ENCODE results near the gene CRYGB.

Gene CRYGB

DNA sequence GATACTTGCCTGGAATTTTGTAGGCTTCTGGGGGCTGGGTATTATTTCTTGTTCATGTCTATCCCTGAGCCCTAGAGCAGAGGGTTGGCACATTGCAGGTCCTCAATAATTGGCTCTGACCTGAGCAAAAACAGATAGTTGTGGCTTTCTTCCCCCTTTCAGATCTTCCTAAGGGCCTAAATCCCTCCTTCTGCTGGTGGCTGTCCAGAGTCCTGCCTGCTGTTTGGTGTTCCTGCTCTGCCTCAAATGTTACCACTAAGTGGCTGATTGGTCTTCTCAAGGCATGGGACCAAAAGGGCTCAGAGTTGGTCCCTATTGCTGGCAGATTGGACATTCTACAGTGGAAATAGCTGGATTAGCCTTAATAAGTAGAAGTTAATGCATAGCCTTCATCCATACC, 1.1 kb upstream of the CRYGB start:
- Histone ChIP-seq H4K20me1 (ENCODE audit: insufficient read depth, low read length) (no peaks in the 10 kb centered on the region), H3K36me3 (replicated peaks; ENCODE audit: insufficient read depth, low read length) (no peaks in the 10 kb centered on the region), H3K27ac (ENCODE audit: low read length) (no peak overlapping the region), H2AFZ (ENCODE audit: low read length) (no peak overlapping the region), H3K27me3 (replicated peaks; ENCODE audit: insufficient read depth, low read length) (no peaks in the 10 kb centered on the region), H3K9me2 (replicated peaks; ENCODE audit: insufficient read depth, low read length) (no peaks in the 10 kb centered on the region), H3K79me2 (ENCODE audit: low read length) (no peaks in the 10 kb centered on the region), H3K4me1 (ENCODE audit: low read length) (no peaks in the 10 kb centered on the region), H3F3A (ENCODE audit: insufficient read depth, low read length) (no peaks in the 10 kb centered on the region), H3K9ac (ENCODE audit: low read length) (no peak overlapping the region), H3K4me3 (ENCODE audit: low read length) (no peak overlapping the region), H3K4me2 (ENCODE audit: low read depth, low read length) (no peak overlapping the region), H3K9me3 (replicated peaks; ENCODE audit: insufficient read depth, low read length) (no peaks in the 10 kb centered on the region)
- DNase-seq, result no peak
- TF ChIP-seq EZH2phosphoT487 (IDR thresholded peaks at IDR 0.05; ENCODE audit: low read length), result no peak

DNA sequence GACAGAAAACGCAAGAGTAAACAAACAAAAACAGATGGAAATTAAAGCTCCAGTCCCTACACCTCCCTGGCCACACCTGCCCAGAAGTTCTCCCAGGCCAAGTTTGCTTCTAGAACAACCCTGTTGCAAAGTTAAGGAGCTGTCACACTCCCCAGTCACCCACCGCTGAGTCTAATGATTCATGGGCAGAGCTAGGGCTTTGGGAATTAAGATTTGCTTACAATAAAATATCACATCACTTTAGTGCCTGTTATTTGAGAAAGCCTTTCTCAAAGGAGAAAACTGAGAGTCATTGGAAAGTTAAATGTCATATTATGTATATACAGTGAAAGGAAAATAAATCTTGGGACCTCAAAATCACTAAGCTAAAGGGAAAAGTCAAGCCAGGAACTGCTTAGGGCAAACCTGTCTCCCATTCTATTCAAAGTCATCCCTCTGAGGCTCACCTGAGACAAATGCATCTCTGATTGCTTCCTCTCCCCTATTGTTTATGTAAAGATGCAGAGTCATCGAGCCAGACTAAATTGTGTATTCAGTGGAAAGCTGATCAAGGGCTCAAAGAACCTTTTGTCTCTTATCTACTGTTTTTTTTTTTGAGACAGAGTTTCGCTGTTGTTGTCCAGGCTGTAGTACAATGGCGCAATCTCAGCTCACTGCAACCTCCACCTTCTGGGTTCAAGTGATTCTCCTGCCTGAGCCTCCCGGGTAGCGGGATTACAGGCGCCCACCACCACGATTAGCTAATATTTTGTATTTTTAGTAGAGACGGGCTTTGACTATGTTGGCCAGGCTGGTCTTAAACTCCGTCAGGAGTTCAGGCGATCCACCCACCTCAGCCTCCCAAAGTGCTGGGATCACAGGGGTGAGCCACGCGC, 2.8 kb downstream of the CRYGB start:
- no peaks in the 10 kb centered on the region for H4K20me1 ChIP-seq (ENCODE audit: insufficient read depth, low read length)
- no peak for DNase-seq
- H2AFZ ChIP-seq (ENCODE audit: low read length), result no peak overlapping the region
- H3K9me2 ChIP-seq (replicated peaks; ENCODE audit: insufficient read depth, low read length), result no peaks in the 10 kb centered on the region
- H3K27ac ChIP-seq (ENCODE audit: low read length), result no peak overlapping the region
- TF ChIP-seq EZH2phosphoT487 (IDR thresholded peaks at IDR 0.05; ENCODE audit: low read length), result no peak
- TF ChIP-seq EZH2 (optimal IDR thresholded peaks at IDR 0.05; ENCODE audit: low read depth, low read length), result no peak
- TF ChIP-seq CTCF (IDR thresholded peaks at IDR 0.05; ENCODE audit: low read length), result no peak
- no peak overlapping the region for H3K9ac ChIP-seq (ENCODE audit: low read length)
- no peaks in the 10 kb centered on the region for H3F3A ChIP-seq (ENCODE audit: insufficient read depth, low read length)
- H3K4me2 ChIP-seq (ENCODE audit: low read depth, low read length), result no peak overlapping the region
- H3K4me1 ChIP-seq (ENCODE audit: low read length), result no peaks in the 10 kb centered on the region
- no peak overlapping the region for H3K4me3 ChIP-seq (ENCODE audit: low read length)
- no peaks in the 10 kb centered on the region for H3K9me3 ChIP-seq (replicated peaks; ENCODE audit: insufficient read depth, low read length)
- H3K36me3 ChIP-seq (replicated peaks; ENCODE audit: insufficient read depth, low read length), result no peaks in the 10 kb centered on the region
- H3K27me3 ChIP-seq (replicated peaks; ENCODE audit: insufficient read depth, low read length), result no peaks in the 10 kb centered on the region
- H3K79me2 ChIP-seq (ENCODE audit: low read length), result no peaks in the 10 kb centered on the region

GRCh38 chr2:208142240-208142924, 3.6 kb downstream of the CRYGB start:
- Histone ChIP-seq H3F3A (ENCODE audit: insufficient read depth, low read length) (no peaks in the 10 kb centered on the region), H3K9me3 (replicated peaks; ENCODE audit: insufficient read depth, low read length) (no peaks in the 10 kb centered on the region), H3K9ac (ENCODE audit: low read length) (no peak overlapping the region), H3K9me2 (replicated peaks; ENCODE audit: insufficient read depth, low read length) (no peaks in the 10 kb centered on the region), H3K36me3 (replicated peaks; ENCODE audit: insufficient read depth, low read length) (no peaks in the 10 kb centered on the region), H3K4me3 (ENCODE audit: low read length) (no peak overlapping the region), H3K79me2 (ENCODE audit: low read length) (no peaks in the 10 kb centered on the region), H2AFZ (ENCODE audit: low read length) (no peak overlapping the region), H3K4me2 (ENCODE audit: low read depth, low read length) (no peak overlapping the region), H3K27ac (ENCODE audit: low read length) (no peak overlapping the region), H3K27me3 (replicated peaks; ENCODE audit: insufficient read depth, low read length) (no peaks in the 10 kb centered on the region), H3K4me1 (ENCODE audit: low read length) (no peaks in the 10 kb centered on the region), H4K20me1 (ENCODE audit: insufficient read depth, low read length) (no peaks in the 10 kb centered on the region)
- TF ChIP-seq EZH2 (optimal IDR thresholded peaks at IDR 0.05; ENCODE audit: low read depth, low read length), result no peak
- no peak for TF ChIP-seq CTCF (IDR thresholded peaks at IDR 0.05; ENCODE audit: low read length)
- TF ChIP-seq EZH2phosphoT487 (IDR thresholded peaks at IDR 0.05; ENCODE audit: low read length), result no peak
- no peak for DNase-seq

All from MM.1S (cell line).